HG03457 (cell line): Measurements from ENCODE around the gene S100A9.
"Not testable (repeated sequence)": the region's sequence is repeated elsewhere in the genome, so short reads cannot be mapped to it uniquely, and the experiment has no call there.

Experiments used
- ATAC-seq: cut with Tn5 transposase; IDR thresholded peaks from one replicate; pipeline ENCODE4 v1.9.1; 2021; ENCODE audit warnings: moderate number of reproducible peaks; ENCODE audit not compliant: unreplicated experiment

S100A9 gene

GRCh38 chr1:153403421-153404085 lies 45.9 kb downstream of the S100A9 start:
- no peak for ATAC-seq

GRCh38 chr1:153404086-153404635 lies 46.5 kb downstream of the S100A9 start:
- ATAC-seq, result no peak

GRCh38 chr1:153404768-153405167 lies 47.1 kb downstream of the S100A9 start:
- no peak for ATAC-seq

- ATAC-seq, result not testable (repeated sequence)
Measured at GRCh38 chr1:153405825-153406599, 48.4 kb downstream of the S100A9 start.

- not testable (repeated sequence) for ATAC-seq
Measured at GRCh38 chr1:153407274-153407673, 49.6 kb downstream of the S100A9 start.
